HUES48 (cell line): ENCODE measurements around the gene OMD.
"Not testable (repeated sequence)": the region's sequence is repeated elsewhere in the genome, so short reads cannot be mapped to it uniquely, and the experiment has no call there.

Experiments
- H3K27ac ChIP-seq: one replicate; pipeline ENCODE4 v1.7.0; 2013; ENCODE audit warnings: low read depth, low read length, inconsistent platforms
- H3K27me3 ChIP-seq: 2 replicates; pipeline ENCODE4 v1.6.1; 2013; ENCODE audit warnings: mild to moderate bottlenecking, low read length; ENCODE audit not compliant: control insufficient read depth, insufficient read depth
- H3K36me3 ChIP-seq: 2 replicates; pipeline ENCODE4 v1.6.1; 2013; ENCODE audit warnings: low read length; ENCODE audit not compliant: control insufficient read depth, insufficient read depth
- H3K4me1 ChIP-seq: 2 replicates; pipeline ENCODE4 v1.6.1; 2013; ENCODE audit warnings: mild to moderate bottlenecking, low read length; ENCODE audit not compliant: control insufficient read depth, insufficient read depth
- H3K4me3 ChIP-seq: 2 replicates; pipeline ENCODE4 v1.5.1; 2013; ENCODE audit warnings: mild to moderate bottlenecking, low read depth, low read length
- H3K9ac ChIP-seq: 2 replicates; pipeline ENCODE4 v1.6.1; 2013; ENCODE audit warnings: mild to moderate bottlenecking, low read depth, low read length, moderate library complexity
- H3K9me3 ChIP-seq: 2 replicates; pipeline ENCODE4 v1.6.1; 2013; ENCODE audit warnings: low read length; ENCODE audit not compliant: control insufficient read depth, insufficient read depth

OMD gene

DNA sequence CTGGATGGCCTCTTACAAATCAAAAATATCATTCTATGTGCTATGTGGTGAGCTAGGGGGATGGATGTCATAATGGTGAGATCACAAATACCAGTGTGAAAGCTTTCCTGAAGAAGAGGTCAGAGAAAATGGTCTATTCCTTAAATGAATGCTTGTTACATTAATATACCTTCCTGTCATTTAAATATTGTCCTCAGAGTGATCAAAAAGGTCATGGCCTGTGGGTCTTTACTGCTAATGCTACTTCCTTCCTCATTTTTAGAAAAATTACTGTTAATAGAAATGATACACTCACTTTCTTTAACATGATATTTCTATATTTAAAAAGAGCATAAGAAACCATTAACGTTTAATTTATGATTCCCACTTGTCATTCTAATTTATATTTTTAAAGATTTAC is 9.7 kb downstream of the OMD start:
- Histone ChIP-seq H3K4me1 (peaks cover 4% of the 10 kb centered on the region; the same call in 1 of the 2 replicates), H3K27me3 (no peaks in the 10 kb centered on the region), H3K9me3 (no peaks in the 10 kb centered on the region), H3K27ac (no peak overlapping the region), H3K9ac (no peak overlapping the region), H3K4me3 (no peak overlapping the region), H3K36me3 (no peaks in the 10 kb centered on the region)

- H3K4me3 ChIP-seq, H3K27ac ChIP-seq, H3K4me1 ChIP-seq, H3K9ac ChIP-seq, H3K9me3 ChIP-seq, H3K36me3 ChIP-seq, H3K27me3 ChIP-seq: not testable (repeated sequence)
These were observed 13.1 kb downstream of the OMD start for GRCh38 chr9:92411157-92411556.

GRCh38 chr9:92408747-92409478 is 15.4 kb downstream of the OMD start:
- H3K4me1 ChIP-seq, result peaks cover 2% of the 10 kb centered on the region; the same call in 1 of the 2 replicates
- H3K27ac ChIP-seq, result no peak overlapping the region
- H3K4me3 ChIP-seq, result no peak overlapping the region
- no peak overlapping the region for H3K9ac ChIP-seq
- H3K36me3 ChIP-seq, result no peaks in the 10 kb centered on the region
- no peaks in the 10 kb centered on the region for H3K27me3 ChIP-seq
- no peaks in the 10 kb centered on the region for H3K9me3 ChIP-seq

- no peak overlapping the region for H3K27ac ChIP-seq
- no peak overlapping the region for H3K9ac ChIP-seq
- no peaks in the 10 kb centered on the region for H3K4me1 ChIP-seq
- no peaks in the 10 kb centered on the region for H3K9me3 ChIP-seq
- H3K4me3 ChIP-seq, result no peak overlapping the region
- no peaks in the 10 kb centered on the region for H3K27me3 ChIP-seq
- no peaks in the 10 kb centered on the region for H3K36me3 ChIP-seq
These were observed 16.5 kb downstream of the OMD start for GRCh38 chr9:92407818-92408217.

- Histone ChIP-seq H3K27ac (no peak overlapping the region), H3K9ac (no peak overlapping the region), H3K4me3 (no peak overlapping the region), H3K27me3 (no peaks in the 10 kb centered on the region), H3K9me3 (no peaks in the 10 kb centered on the region), H3K36me3 (no peaks in the 10 kb centered on the region), H3K4me1 (no peaks in the 10 kb centered on the region)
These were observed 17.8 kb downstream of the OMD start for GRCh38 chr9:92406477-92406876.

DNA sequence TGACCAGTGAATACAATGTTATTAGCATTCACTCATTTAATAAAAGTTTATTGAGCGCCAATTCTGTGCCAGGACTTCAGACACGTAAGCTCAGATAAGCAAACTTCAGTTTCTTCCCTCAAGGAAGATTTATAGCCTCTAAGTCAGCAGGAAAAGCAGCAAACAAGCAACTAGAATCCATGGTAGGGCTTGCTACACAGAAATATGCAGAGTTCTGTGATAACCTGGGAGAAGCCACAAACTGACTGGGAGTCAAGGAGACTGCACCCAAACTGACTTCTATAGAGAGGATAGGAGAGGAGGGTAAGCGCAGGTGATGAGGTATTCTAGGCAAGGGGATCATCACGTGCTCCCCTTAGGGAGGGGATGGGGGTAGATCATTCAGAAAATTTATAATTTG is 18.5 kb downstream of the OMD start:
- H3K9me3 ChIP-seq, result no peaks in the 10 kb centered on the region
- H3K9ac ChIP-seq, result no peak overlapping the region

GRCh38 chr9:92404042-92404836 is 20.0 kb downstream of the OMD start, which contains the start of gene OGN:
Gene OGN, minus strand, starts transcription at chr9:92404578. Its CDS starts 1,171 bp downstream, at chr9:92403407.
- Histone ChIP-seq H3K27ac (no peak within 1 kb of the TSS), H3K9me3 (no peaks in the 10 kb centered on the region), H3K4me1 (no peaks in the 10 kb centered on the region), H3K4me3 (no peak within 1 kb of the TSS), H3K36me3 (no peaks in the 10 kb centered on the region), H3K27me3 (no peaks in the 10 kb centered on the region), H3K9ac (no peak within 1 kb of the TSS)

More for the DNA sequence above, 18.5 kb downstream of the OMD start:
- no peaks in the 10 kb centered on the region for H3K27me3 ChIP-seq
- no peaks in the 10 kb centered on the region for H3K36me3 ChIP-seq
- no peaks in the 10 kb centered on the region for H3K4me1 ChIP-seq
- no peak overlapping the region for H3K27ac ChIP-seq
- no peak overlapping the region for H3K4me3 ChIP-seq

DNA sequence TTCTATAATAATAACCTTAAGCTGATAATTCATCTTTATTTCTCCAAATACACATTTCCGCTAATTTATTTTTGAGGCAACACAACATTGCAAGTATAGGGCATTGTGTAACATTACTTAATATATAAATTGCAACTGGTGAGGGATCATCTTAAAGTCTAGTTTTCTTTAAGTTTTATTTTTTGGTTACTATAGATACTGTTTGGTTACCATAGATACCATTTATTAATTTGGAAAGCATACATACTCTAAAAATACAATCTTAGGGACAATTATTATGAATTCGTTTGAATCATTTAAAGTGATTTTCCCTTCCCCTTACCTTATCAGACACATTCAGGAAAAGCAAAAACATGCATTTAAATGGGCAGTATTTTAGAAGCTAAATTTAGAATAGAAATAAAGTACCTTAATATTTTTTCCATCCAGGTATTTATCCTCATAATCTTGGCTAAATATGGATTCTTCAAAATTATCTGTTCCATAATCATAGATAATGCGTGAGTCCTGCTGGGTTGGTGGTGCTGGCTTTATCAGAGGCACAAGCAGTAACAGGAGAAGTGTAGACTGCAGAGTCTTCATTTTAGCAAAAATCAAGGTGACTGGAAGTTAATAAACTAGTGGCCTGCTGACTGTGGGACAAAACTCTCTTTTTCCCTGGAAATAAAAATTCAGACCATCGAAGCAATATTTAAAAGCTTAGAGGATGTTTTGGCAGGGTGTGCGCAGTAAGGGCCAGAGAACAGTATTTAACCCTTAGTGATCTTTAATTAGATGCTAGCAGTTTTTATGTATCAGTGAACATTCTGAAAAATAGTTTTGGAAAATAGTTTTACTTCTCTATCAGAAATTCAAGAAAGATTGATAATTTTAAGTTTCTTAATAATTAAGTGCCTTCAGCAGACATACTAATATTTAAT is 21.2 kb downstream of the OMD start:
- no peaks in the 10 kb centered on the region for H3K4me1 ChIP-seq
- no peaks in the 10 kb centered on the region for H3K36me3 ChIP-seq

GRCh38 chr9:92402360-92402759 is 21.9 kb downstream of the OMD start:
- Histone ChIP-seq H3K4me3 (no peak overlapping the region), H3K36me3 (no peaks in the 10 kb centered on the region), H3K9ac (no peak overlapping the region), H3K4me1 (no peaks in the 10 kb centered on the region), H3K27ac (no peak overlapping the region), H3K9me3 (no peaks in the 10 kb centered on the region), H3K27me3 (no peaks in the 10 kb centered on the region)

More for the DNA sequence above, 21.2 kb downstream of the OMD start:
- Histone ChIP-seq H3K4me3 (no peak overlapping the region), H3K27me3 (no peaks in the 10 kb centered on the region), H3K9ac (no peak overlapping the region), H3K9me3 (no peaks in the 10 kb centered on the region), H3K27ac (no peak overlapping the region)

DNA sequence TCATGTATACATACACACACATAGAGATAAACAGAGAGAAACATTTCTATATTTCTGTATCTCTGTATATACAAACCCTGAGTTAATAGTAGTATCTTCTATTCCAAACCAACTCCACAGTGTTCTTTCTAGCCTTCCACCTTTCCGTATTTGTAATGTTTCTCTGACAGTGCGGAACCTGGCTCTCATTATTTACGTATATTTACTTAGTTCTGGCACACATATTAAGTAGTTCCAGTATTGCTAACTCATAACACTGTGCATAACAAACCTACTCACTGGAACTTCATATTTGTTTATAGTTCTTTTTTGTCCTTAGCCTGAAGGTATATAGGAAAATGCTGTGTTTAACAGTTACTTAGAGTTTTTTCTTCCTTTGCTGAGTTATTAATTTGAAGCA is 26.4 kb downstream of the OMD start:
- H3K9me3 ChIP-seq, result no peaks in the 10 kb centered on the region
- H3K27ac ChIP-seq, result no peak overlapping the region
- H3K4me3 ChIP-seq, result no peak overlapping the region
- H3K9ac ChIP-seq, result no peak overlapping the region
- H3K27me3 ChIP-seq, result no peaks in the 10 kb centered on the region
- H3K4me1 ChIP-seq, result no peaks in the 10 kb centered on the region
- no peaks in the 10 kb centered on the region for H3K36me3 ChIP-seq
